PC-3 (cell line): ENCODE results near the gene HOXB7. TPM values are rescaled to one million over a fixed set of nuclear protein-coding genes. Genes with fewer than 3 reads are reported as not detected.

Experiments
- ATAC-seq: fragments of 200-7000 bp; cut with Tn5 transposase; 2 replicates; pipeline ENCODE4 v1.9.1; 2020; ENCODE audit warnings: mild to moderate bottlenecking, moderate library complexity
- BruUV-seq: library from RNA; stranded (reverse); fragments of 400-500 nt; replicated peaks from 2 replicates; lab custom pipeline; 2021; lab: Mats Ljungman, UMichigan
- CTCF ChIA-PET: fragments of 300-600 bp; sonication (Branson Sonifier 250); formaldehyde crosslinking; loops from one replicate; lab custom pipeline; 2022; ENCODE audit warnings: antibody characterized with exemption; lab: Charles Lee
- POLR2A ChIA-PET: fragments of 300-600 bp; sonication (Branson Sonifier 250); formaldehyde crosslinking; loops from one replicate; lab custom pipeline; 2022; ENCODE audit warnings: antibody characterized with exemption; ENCODE audit not compliant: unreplicated experiment; lab: Charles Lee
- DNase-seq: peaks from one replicate; pipeline ENCODE4 v3.0.0-alpha.2; 2015
- H2AFZ ChIP-seq: fragments of 300-600 bp; sonication (generic); 2 replicates; pipeline ENCODE4 v1.6.0; 2016; ENCODE audit warnings: antibody characterized with exemption, low read length
- H3F3A ChIP-seq: fragments of 300-600 bp; sonication (generic); one replicate; pipeline ENCODE4 v1.6.0; 2017; ENCODE audit warnings: antibody characterized with exemption, low read length, control low read depth, mild to moderate bottlenecking; ENCODE audit not compliant: unreplicated experiment
- H3K27ac ChIP-seq: fragments of 300-600 bp; sonication (generic); 2 replicates; pipeline ENCODE4 v1.5.1; 2016; ENCODE audit warnings: mild to moderate bottlenecking, low read length
- H3K27me3 ChIP-seq: fragments of 300-600 bp; sonication (generic); 2 replicates; pipeline ENCODE4 v1.6.1; 2016; ENCODE audit warnings: low read length, mixed read lengths
- H3K36me3 ChIP-seq: fragments of 300-600 bp; sonication (generic); 2 replicates; pipeline ENCODE4 v1.6.1; 2016; ENCODE audit warnings: low read depth, mixed run types, low read length, mixed read lengths
- H3K4me1 ChIP-seq: fragments of 300-600 bp; sonication (generic); 2 replicates; pipeline ENCODE4 v1.5.1; 2016; ENCODE audit warnings: low read length; ENCODE audit not compliant: insufficient read depth
- H3K4me2 ChIP-seq: fragments of 300-600 bp; sonication (generic); 2 replicates; pipeline ENCODE4 v1.6.0; 2016; ENCODE audit warnings: low read length
- H3K4me3 ChIP-seq: fragments of 300-600 bp; sonication (generic); 2 replicates; pipeline ENCODE4 v1.5.1; 2016; ENCODE audit warnings: mild to moderate bottlenecking, low read length, mixed read lengths
- H3K79me2 ChIP-seq: fragments of 300-600 bp; sonication (generic); 2 replicates; pipeline ENCODE4 v1.6.1; 2017; ENCODE audit warnings: low read length, mixed read lengths
- H3K9ac ChIP-seq: fragments of 300-600 bp; sonication (generic); 2 replicates; pipeline ENCODE4 v1.6.0; 2016; ENCODE audit warnings: mild to moderate bottlenecking, low read length
- H3K9me2 ChIP-seq: fragments of 300-600 bp; sonication (generic); replicated peaks from 2 replicates; pipeline ENCODE4 v1.6.1; 2016; ENCODE audit warnings: mixed run types, low read length, mixed read lengths
- H3K9me3 ChIP-seq: fragments of 300-600 bp; sonication (generic); 2 replicates; pipeline ENCODE4 v1.6.1; 2016; ENCODE audit warnings: low read length, mixed read lengths
- H4K20me1 ChIP-seq: fragments of 300-600 bp; sonication (generic); 2 replicates; pipeline ENCODE4 v1.6.1; 2016; ENCODE audit warnings: low read length, mixed read lengths
- EZH2 ChIP-seq: fragments of 300-600 bp; sonication (generic); IDR thresholded peaks from one replicate; pipeline ENCODE4 v1.6.1; 2017; ENCODE audit warnings: antibody characterized with exemption, mild to moderate bottlenecking, low read length; ENCODE audit not compliant: unreplicated experiment
- EZH2phosphoT487 ChIP-seq: fragments of 300-600 bp; sonication (generic); IDR thresholded peaks from 2 replicates; pipeline ENCODE4 v1.6.1; 2018; ENCODE audit warnings: mild to moderate bottlenecking, antibody characterized with exemption, low read length, borderline replicate concordance
- intact Hi-C: fragments of 100-400 bp; cut with micrococcal nuclease; formaldehyde crosslinking; loops from 2 replicates; pipeline ENCODE4 v1.9.0; 2023
- total RNA-seq: library from RNA; depleted of rRNA; stranded (reverse); fragments of >200 nt; gene quantifications from 2 replicates; pipeline ENCODE4 v1.2.3, GENCODE V29; 2014
- TF ChIP-seq, protein P1 (sequence below): fragments of 300-600 bp; sonication (generic); conservative IDR thresholded peaks from 2 replicates; pipeline ENCODE4 v1.5.1; 2017; ENCODE audit warnings: antibody characterized with exemption, low read depth, mild to moderate bottlenecking, low read length

The HOXB7 gene
- total RNA-seq, 1 experiment from 2014 or later, result not detected

DNA sequence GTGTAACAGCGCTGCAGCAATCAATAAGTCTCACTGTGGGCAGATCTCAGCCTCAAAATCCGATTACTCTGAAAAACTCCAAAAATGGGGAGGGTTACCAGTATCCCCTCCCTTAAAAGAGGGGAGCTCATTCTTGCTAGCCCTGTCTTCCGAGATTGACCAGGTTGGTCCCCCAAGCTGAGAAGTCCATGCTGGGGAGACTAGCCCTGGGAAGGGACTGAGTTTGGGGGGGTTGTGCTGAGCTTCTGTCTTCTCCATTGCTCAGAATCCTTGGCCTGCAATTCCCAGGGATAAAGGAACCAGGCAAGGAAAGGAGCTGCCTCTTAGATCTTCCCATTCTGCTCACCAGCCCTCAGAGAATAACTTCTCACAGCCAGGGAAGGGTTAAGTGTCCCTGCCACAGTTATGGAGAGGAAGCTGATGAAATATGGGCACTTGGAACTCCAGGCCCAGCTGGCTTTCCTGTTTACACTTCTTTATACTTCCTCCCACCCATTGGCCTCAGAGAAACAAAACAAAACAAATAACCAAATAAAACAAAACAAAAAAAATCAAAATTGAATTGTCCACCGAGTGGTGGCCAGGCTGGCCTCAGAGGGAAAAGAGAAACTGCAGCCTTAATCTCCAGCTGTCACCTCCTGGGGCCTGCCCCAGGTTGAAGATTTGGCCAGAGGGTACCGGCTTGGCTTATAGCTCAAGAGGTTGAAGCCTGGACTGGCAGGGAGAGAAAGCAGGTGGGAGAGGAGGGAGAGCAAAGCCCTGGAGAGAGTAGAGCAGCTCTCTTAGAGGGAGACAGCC, 23.3 kb downstream of the HOXB7 start:
- CTCF ChIA-PET, result interaction anchor here (0.6 to 1.6 kb wide), 4 partner anchors 131 to 254 kb away, joined by 3 read pairs; no protein-coding TSS in a partner anchor
- Histone ChIP-seq H3K9me3 (no peaks in the 10 kb centered on the region), H4K20me1 (no peaks in the 10 kb centered on the region), H3K9me2 (no peaks in the 10 kb centered on the region), H3K79me2 (0 out of 2 replicates have a peak, but pooled peaks cover 6% of the 10 kb centered on the region), H3K27me3 (no peaks in the 10 kb centered on the region), H3F3A (no peaks in the 10 kb centered on the region), H3K4me2 (no peak overlapping the region), H2AFZ (no peak overlapping the region), H3K4me3 (no peak overlapping the region), H3K9ac (no peak overlapping the region), H3K27ac (no peak overlapping the region), H3K36me3 (no peaks in the 10 kb centered on the region), H3K4me1 (peaks cover 22% of the 10 kb centered on the region)
- ATAC-seq (no peak), DNase-seq (no peak)
- TF ChIP-seq EZH2phosphoT487, result no peak
- TF ChIP-seq EZH2, result no peak
- TF ChIP-seq, protein P1, sequence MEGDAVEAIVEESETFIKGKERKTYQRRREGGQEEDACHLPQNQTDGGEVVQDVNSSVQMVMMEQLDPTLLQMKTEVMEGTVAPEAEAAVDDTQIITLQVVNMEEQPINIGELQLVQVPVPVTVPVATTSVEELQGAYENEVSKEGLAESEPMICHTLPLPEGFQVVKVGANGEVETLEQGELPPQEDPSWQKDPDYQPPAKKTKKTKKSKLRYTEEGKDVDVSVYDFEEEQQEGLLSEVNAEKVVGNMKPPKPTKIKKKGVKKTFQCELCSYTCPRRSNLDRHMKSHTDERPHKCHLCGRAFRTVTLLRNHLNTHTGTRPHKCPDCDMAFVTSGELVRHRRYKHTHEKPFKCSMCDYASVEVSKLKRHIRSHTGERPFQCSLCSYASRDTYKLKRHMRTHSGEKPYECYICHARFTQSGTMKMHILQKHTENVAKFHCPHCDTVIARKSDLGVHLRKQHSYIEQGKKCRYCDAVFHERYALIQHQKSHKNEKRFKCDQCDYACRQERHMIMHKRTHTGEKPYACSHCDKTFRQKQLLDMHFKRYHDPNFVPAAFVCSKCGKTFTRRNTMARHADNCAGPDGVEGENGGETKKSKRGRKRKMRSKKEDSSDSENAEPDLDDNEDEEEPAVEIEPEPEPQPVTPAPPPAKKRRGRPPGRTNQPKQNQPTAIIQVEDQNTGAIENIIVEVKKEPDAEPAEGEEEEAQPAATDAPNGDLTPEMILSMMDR, result no peak
- POLR2A ChIA-PET, result interaction anchor here (0.5 to 1.1 kb wide), 3 partner anchors 115 to 322 kb away, joined by 3 to 5 read pairs (median 3); no protein-coding TSS in a partner anchor
- intact Hi-C loops, result no loop called here
- BruUV-seq, result no TSS peak

DNA sequence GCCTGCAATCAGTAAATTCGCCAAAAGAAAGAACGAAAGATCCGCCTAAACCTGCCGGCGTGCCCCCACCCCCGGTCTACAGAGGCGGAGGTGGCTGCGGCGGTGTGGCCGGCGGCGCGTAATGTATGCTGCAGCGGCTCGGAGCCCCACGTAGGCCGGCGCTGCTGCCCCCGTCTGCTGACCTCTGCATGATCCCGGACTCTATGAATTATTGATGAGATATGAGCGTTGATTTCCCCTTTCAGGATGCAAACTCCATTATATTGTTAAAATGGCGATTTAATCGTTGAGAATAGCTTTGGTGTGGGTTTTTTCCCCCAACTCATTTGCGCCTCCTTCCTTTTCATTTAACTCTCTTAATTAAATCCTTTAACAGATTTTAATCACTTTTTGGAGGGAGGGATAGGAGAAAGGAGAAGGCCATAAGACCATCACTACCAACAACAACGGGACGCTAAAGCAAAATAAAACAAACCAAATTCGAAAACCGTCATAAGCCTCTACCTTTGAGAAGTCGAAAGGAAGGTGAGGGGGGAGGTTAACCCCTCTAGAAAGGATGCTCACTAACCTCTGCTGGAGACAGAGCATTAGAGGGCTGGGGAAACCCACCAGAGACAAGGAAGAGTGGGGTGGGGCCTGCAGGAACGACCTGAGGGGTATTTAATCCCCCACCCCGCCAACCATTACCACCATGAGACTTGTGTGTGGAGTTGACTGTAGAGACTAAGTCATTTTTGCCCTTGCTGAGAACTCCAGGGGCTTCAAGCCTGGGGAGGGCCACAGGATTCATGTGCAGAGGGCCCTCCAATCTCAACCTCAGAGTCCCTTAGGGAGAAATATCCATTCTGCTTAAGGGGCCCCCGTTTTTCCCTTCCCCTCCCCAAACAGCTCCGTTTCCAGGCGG, 24.2 kb downstream of the HOXB7 start:
- no TSS peak for BruUV-seq
- no peak for ATAC-seq
- Histone ChIP-seq H3F3A (no peaks in the 10 kb centered on the region), H2AFZ (peak overlapping the region; percentile 93; the same call in 1 of the 2 replicates), H3K9me3 (no peaks in the 10 kb centered on the region), H3K4me3 (peak overlapping the region; percentile 83; the same call in 1 of the 2 replicates), H3K36me3 (no peaks in the 10 kb centered on the region), H3K9ac (peak overlapping the region; percentile 68; the same call in 1 of the 2 replicates), H4K20me1 (no peaks in the 10 kb centered on the region), H3K27me3 (no peaks in the 10 kb centered on the region), H3K27ac (no peak overlapping the region), H3K9me2 (no peaks in the 10 kb centered on the region), H3K79me2 (0 out of 2 replicates have a peak, but pooled peaks cover 6% of the 10 kb centered on the region), H3K4me2 (peak overlapping the region; percentile 97), H3K4me1 (peaks cover 22% of the 10 kb centered on the region)
- CTCF ChIA-PET, result interaction anchor here (0.6 to 1.0 kb wide), 2 partner anchors 235 to 251 kb away, joined by 3 read pairs; no protein-coding TSS in a partner anchor
- POLR2A ChIA-PET, result interaction anchor here (1.1 kb wide), 1 partner anchor 114 kb away, joined by 5 read pairs; no protein-coding TSS in a partner anchor
- intact Hi-C loops, result no loop called here
- no peak for TF ChIP-seq EZH2
- TF ChIP-seq, protein P1, result no peak
- TF ChIP-seq EZH2phosphoT487, result no peak
- no peak for DNase-seq
